Measurements from ENCODE around the gene KHDRBS1.
"Not testable (repeated sequence)": the region's sequence is repeated elsewhere in the genome, so short reads cannot be mapped to it uniquely, and the experiment has no call there.

Gene KHDRBS1

DNA sequence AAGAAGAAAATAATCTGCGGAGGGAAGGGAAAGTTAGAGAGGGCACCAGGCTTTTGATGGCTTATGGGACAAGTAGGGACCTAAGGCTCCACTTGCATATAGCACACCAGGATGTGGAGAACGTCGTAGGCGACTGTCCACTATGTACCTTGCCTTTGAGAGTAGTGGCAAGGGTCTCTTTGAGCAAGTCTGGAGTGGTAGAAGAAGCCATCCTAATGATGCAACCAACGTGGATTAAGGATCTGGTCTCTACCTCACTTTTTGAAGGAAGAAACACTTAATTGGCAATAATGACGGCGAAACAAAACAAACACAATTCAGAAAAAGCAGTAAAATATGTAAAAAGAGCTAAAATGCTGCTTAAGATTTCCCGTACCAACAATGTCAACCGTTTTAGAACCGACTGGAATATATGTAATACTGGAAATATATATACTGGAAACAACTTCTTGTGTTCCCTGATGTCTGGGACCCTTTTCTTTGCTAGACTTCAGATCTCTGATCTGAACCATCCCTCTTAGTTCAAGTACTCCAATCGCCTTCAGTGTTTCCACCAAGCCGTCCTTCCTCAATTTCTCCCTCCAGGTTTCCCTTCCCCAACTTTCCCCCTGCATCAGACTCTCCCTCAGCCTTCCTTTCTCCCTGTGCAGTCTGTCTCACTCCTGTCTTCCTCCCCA, 821 bp upstream of the KHDRBS1 start:
- DNase-seq (ENCODE audit: low read depth in 1 of 2, low spot score in 1 of 2): no peak

- DNase-seq (ENCODE audit: low read depth in 1 of 2, low spot score in 1 of 2): peak; percentile 7 to 12
Measured at GRCh38 chr1:32014199-32014947, 705 bp downstream of the KHDRBS1 start.

DNA sequence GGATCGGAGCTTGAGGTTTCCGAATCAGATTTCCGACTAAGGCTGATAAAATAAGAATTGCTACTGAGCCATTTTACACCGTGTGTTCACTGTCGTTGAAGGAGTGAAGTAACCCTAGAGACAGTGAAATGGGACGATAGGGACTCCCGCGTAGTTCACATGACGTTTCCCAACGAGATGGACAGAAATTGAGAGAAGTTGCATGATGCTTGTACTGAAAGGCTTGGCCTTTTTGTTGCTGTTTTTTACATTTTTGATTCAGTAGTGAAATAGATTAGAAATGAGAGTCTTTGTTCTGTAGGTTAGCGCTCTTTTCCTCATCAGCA, 1.2 kb downstream of the KHDRBS1 start:
- DNase-seq (ENCODE audit: low read depth in 1 of 2, low spot score in 1 of 2): no peak

DNA sequence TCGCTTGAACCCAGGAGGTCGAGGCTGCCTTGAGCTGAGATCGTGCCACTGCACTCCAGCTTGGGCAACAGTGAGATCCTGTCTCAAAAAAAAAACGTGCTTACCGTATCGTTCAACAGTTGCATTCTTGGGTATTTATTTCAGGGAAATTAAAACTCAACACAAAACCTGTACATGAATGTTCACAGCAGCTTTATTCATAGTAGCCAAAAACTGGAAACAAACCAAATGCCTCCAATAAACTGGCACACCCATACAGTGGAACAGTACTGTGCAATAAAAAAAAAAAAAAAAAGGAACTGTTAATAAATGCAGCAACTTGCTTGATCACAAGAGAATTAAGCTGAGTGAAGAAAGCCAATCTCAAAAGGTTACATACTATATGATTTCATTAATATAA, 6.7 kb downstream of the KHDRBS1 start:
- no peak for DNase-seq (ENCODE audit: low read depth in 1 of 2, low spot score in 1 of 2)

- not testable (repeated sequence) for DNase-seq (ENCODE audit: low read depth in 1 of 2, low spot score in 1 of 2)
Measured at GRCh38 chr1:32021574-32022018, 7.9 kb downstream of the KHDRBS1 start.

DNA sequence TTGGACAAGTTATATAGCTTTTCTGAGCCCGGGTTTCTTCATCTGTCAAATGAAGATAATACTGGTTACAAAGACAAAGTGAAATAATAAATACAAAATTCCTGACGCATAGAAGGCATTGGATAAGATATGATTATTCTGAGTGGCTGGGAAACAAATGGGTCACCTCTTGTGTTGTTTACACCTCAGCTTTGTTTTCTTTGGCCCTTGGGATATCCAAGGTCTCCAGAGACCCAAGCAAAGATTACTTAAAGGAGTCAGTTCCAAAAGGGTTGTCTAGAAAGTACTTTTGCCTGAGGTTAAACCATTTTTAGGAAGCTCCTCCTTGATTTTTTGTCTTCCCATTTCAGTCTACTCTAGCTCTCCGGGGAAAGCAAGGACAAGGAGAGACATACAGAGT, 9.7 kb downstream of the KHDRBS1 start:
- no peak for DNase-seq (ENCODE audit: low read depth in 1 of 2, low spot score in 1 of 2)

DNA sequence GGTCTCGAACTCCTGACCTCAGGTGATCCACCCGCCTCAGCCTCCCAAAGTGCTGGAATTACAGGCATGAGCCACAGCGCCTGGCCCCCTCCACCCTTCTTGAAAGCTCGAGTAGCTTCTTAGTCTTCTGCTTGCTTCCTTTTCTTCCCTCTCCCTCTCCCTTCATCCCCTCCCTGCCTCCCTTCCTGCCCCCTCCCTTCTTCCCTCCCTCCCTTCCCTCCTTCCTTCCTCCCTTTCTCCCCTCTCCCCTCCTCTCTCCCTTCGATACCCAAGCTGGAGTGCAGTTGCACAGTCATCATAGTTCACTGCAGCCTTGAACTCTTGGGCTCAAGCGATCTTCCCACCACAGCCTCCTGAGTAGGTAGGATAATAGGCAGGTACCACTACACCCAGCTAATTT, 11.8 kb downstream of the KHDRBS1 start:
- no peak for DNase-seq (ENCODE audit: low read depth in 1 of 2, low spot score in 1 of 2)

DNA sequence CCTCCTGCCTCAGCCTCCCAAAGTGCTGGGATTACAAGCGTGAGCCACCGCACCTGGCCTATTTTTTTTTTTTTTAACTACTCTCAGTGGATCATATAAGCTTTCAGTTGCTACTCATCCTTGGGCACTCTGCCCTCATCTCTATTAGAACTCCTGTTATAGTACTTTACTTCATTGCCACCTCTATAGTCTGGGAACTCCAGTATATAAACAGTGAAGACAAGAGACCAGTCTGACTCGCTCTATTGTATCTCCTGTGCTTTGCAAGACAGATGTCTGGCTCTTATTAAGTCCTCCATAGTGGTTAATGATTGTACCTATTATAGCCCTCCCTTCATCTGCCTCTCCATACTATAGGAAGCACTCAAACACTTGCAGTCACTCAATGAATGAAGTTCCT, 15.1 kb downstream of the KHDRBS1 start:
- DNase-seq (ENCODE audit: low read depth in 1 of 2, low spot score in 1 of 2): no peak

DNA sequence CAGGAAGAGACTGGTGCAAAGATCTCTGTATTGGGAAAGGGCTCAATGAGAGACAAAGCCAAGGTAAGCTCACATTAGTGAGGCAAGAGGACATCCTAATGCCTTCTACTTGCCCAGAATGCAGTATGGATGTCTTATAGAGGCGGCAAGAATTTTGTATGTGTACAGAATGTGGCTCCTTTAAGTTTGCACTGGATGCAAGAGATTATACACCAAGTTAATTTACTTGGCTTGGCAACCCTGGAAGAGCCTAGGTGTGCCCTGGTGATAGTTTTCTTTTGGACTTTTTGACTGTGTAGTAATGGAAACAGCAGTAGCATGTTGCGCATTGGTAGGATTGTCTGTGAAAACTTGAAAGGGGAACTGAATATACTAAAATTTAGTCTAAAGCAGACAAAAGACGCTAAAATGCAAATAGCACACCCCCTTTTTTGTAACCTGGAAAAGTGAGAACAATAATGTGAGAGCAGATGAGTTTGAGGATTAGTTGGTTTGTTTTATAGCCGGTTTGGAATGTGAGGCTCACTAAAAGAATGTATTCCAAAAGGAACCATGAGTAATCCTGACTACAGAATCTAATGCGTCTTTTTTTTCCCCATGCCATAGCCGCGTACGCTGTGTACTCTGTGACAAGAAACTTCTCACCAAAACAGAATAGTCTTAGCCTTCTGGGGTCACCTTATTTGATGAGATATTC, 18.1 kb downstream of the KHDRBS1 start:
- no peak for DNase-seq (ENCODE audit: low read depth in 1 of 2, low spot score in 1 of 2)

GRCh38 chr1:32032275-32032615, 18.6 kb downstream of the KHDRBS1 start:
- no peak for DNase-seq (ENCODE audit: low read depth in 1 of 2, low spot score in 1 of 2)

- DNase-seq (ENCODE audit: low read depth in 1 of 2, low spot score in 1 of 2): no peak
Measured at GRCh38 chr1:32035119-32035518, 21.5 kb downstream of the KHDRBS1 start.

GRCh38 chr1:32040711-32041110, 27.0 kb downstream of the KHDRBS1 start:
- DNase-seq (ENCODE audit: low read depth in 1 of 2, low spot score in 1 of 2): no peak

- no peak for DNase-seq (ENCODE audit: low read depth in 1 of 2, low spot score in 1 of 2)
Measured at GRCh38 chr1:32042330-32042729, 28.7 kb downstream of the KHDRBS1 start.

DNA sequence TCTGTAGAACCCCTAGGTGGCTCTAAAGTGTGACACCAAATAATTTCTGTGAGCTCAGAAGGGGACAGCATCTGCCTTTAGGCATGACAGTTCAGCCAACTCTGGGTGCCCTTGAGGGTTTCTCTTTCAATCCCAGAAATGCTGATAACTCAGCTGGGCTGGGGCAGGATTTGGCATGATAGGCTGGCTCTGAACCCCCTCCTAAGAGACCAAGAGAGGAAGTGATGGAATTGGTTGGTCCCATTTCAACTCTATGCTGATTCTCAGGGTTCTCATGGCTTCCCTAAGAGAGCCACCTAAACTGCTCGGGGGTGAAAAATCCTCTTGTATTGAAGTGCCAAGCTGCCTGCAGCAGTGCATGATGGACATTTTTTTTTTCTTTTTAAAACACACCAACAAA, 30.6 kb downstream of the KHDRBS1 start:
- no peak for DNase-seq (ENCODE audit: low read depth in 1 of 2, low spot score in 1 of 2)

GRCh38 chr1:32045772-32046171, 32.1 kb downstream of the KHDRBS1 start:
- DNase-seq (ENCODE audit: low read depth in 1 of 2, low spot score in 1 of 2): no peak

DNA sequence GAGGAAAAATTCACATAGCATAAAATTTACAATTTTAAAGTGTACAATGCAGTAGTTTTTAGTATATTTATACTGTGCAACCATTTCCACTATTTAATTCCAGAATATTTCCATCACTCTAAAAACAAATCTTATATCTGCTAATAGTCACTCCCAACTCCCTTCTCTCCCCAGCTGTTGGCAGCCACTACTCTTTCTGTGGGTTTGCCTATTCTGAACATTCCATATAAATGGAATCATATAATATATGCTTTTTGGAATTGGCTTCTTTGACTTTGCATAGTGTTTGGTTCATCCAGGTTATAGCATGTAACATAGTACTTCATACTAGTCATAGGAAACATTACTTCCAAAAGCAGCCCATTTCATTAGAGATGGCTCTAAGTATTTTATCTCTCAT, 34.0 kb downstream of the KHDRBS1 start:
- no peak for DNase-seq (ENCODE audit: low read depth in 1 of 2, low spot score in 1 of 2)

- no peak for DNase-seq (ENCODE audit: low read depth in 1 of 2, low spot score in 1 of 2)
Measured at GRCh38 chr1:32048440-32048839, 34.8 kb downstream of the KHDRBS1 start.

DNA sequence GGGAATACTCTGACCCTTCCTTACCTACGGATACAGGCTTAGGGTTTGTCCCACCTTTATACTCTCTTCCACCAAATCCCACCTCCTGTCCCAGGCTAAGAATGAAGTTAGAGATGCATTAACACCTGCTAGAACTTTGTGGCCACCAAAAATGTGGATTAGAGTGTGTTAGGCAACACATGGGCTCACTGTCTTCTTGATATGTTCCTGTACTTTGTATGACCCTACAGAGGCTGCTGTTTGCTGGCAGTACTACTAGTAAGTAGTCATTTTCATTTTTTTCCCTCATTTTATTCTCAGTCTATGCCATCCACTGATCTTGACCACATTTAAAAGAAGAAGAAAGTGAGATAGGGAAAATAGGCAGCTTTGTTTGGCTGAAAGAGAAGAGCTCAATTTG, 38.0 kb downstream of the KHDRBS1 start:
- DNase-seq (ENCODE audit: low read depth in 1 of 2, low spot score in 1 of 2): no peak

- no peak for DNase-seq (ENCODE audit: low read depth in 1 of 2, low spot score in 1 of 2)
Measured at GRCh38 chr1:32052887-32053286, 39.2 kb downstream of the KHDRBS1 start.

GRCh38 chr1:32055416-32055815, 41.7 kb downstream of the KHDRBS1 start:
- no peak for DNase-seq (ENCODE audit: low read depth in 1 of 2, low spot score in 1 of 2)

DNA sequence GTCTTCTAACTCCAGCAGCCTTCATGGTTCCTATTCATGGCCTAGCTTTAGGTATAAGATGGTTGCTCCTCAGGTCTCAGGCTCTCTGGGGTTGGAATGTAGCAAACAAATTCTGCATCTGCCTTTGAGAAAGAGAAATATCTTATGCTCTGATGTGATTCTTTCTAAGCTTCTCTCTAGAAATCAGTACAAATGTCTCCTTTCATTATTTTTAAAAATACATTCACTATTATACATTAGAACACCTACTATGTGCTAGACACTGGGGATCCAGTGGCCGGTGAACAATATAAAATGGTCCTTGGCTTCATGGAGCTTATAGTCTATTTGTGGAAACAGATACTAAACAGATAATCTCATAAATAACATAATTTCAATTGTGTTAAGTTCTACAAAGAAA, 42.9 kb downstream of the KHDRBS1 start:
- DNase-seq (ENCODE audit: low read depth in 1 of 2, low spot score in 1 of 2): no peak

- no peak for DNase-seq (ENCODE audit: low read depth in 1 of 2, low spot score in 1 of 2)
Measured at GRCh38 chr1:32060914-32061313, 47.2 kb downstream of the KHDRBS1 start.

- DNase-seq (ENCODE audit: low read depth in 1 of 2, low spot score in 1 of 2): no peak
Measured at GRCh38 chr1:32062867-32063230, 49.2 kb downstream of the KHDRBS1 start.
